GM12878 (cell line): Measurements from ENCODE around the gene MEGF11. TPM values are rescaled to one million over a fixed set of nuclear protein-coding genes. Genes with fewer than 3 reads are reported as not detected.

Experiments
- ATAC-seq: fragments of 200-7000 bp; cut with Tn5 transposase; 3 replicates; pipeline ENCODE4 v1.9.1; 2020; ENCODE audit warnings: mild to moderate bottlenecking, moderate library complexity
- BruUV-seq: library from RNA; stranded (reverse); fragments of 400-500 nt; replicated peaks from 2 replicates; lab custom pipeline; 2021; lab: Mats Ljungman, UMichigan
- CTCF ChIA-PET: fragments of 300-600 bp; sonication (Branson Sonifier 250); formaldehyde crosslinking; extraction: SDS; loops from one replicate; lab custom pipeline; 2021; ENCODE audit warnings: inconsistent platforms; lab: Yijun Ruan, JAX
- POLR2A ChIA-PET: fragments of 350-600 bp; formaldehyde crosslinking; extraction: SDS; loops from one replicate; lab custom pipeline; 2021; ENCODE audit warnings: inconsistent platforms; lab: Charles Lee
- RAD21 ChIA-PET: fragments of 300-600 bp; sonication (Branson Sonifier 250); formaldehyde crosslinking; loops from one replicate; lab custom pipeline; 2023; ENCODE audit warnings: antibody characterized with exemption; ENCODE audit not compliant: unreplicated experiment; lab: Charles Lee
- SMC1A ChIA-PET: fragments of 300-600 bp; sonication (Branson Sonifier 250); formaldehyde crosslinking; loops from one replicate; lab custom pipeline; 2023; ENCODE audit not compliant: unreplicated experiment, uncharacterized antibody; lab: Charles Lee
- DNase-seq: peaks from one replicate; pipeline ENCODE4 v3.0.0-alpha.2; 2011; ENCODE audit warnings: low read depth, low spot score
- FAIRE-seq: peaks from 3 replicates; lab custom pipeline; 2011; peaks lifted over from hg19 to GRCh38; lab: Jason Lieb, UNC
- H2AFZ ChIP-seq: 2 replicates; pipeline ENCODE4 v1.6.0; 2011; ENCODE audit warnings: low read depth, low read length, control low read depth; ENCODE audit not compliant: control insufficient read depth
- H3K27ac ChIP-seq: 2 replicates; pipeline ENCODE4 v1.5.1; 2011; ENCODE audit warnings: control low read depth; ENCODE audit not compliant: control insufficient read depth, insufficient read depth
- H3K27me3 ChIP-seq, 2 experiments: replicated peaks in 1 of 2; 2 replicates each; pipeline versions ENCODE4 v1.6.0 to v1.6.1; 2011; ENCODE audit warnings: low read length in 1 of 2; ENCODE audit not compliant: control insufficient read depth in 2 of 2, insufficient read depth in 2 of 2
- H3K36me3 ChIP-seq, 2 experiments: 2 replicates each; pipeline ENCODE4 v1.5.1; 2011; ENCODE audit warnings: low read length in 1 of 2; ENCODE audit not compliant: control insufficient read depth in 2 of 2, insufficient read depth in 2 of 2
- H3K4me1 ChIP-seq: 2 replicates; pipeline ENCODE4 v1.6.1; 2011; ENCODE audit warnings: mild to moderate bottlenecking, low read length, moderate library complexity, mixed read lengths; ENCODE audit not compliant: control insufficient read depth, insufficient read depth
- H3K4me2 ChIP-seq: 2 replicates; pipeline ENCODE4 v1.6.0; 2011; ENCODE audit warnings: control low read depth; ENCODE audit not compliant: control insufficient read depth, insufficient read depth
- H3K4me3 ChIP-seq: fragments of 200-600 bp; sonication (generic); 2 replicates; pipeline ENCODE4 v1.5.1; 2016
- H3K79me2 ChIP-seq: 2 replicates; pipeline ENCODE4 v1.6.0; 2011; ENCODE audit warnings: low read length; ENCODE audit not compliant: control insufficient read depth, insufficient read depth
- H3K9ac ChIP-seq: 2 replicates; pipeline ENCODE4 v1.8.0; 2011; ENCODE audit warnings: low read length, control low read depth, mixed read lengths; ENCODE audit not compliant: control insufficient read depth, insufficient read depth
- H3K9me3 ChIP-seq: replicated peaks from 3 replicates; pipeline ENCODE4 v1.5.1; 2011; ENCODE audit warnings: mild to moderate bottlenecking, low read length; ENCODE audit not compliant: control insufficient read depth, insufficient read depth
- H4K20me1 ChIP-seq: 2 replicates; pipeline ENCODE4 v1.6.0; 2011; ENCODE audit not compliant: control insufficient read depth, insufficient read depth
- BCL11A ChIP-seq: IDR thresholded peaks from 2 replicates; pipeline ENCODE4 v1.6.1; 2011; ENCODE audit warnings: low read depth, low read length
- CBFB ChIP-seq: IDR thresholded peaks from 2 replicates; pipeline ENCODE4 v1.6.1; 2016; ENCODE audit warnings: antibody characterized with exemption, low read depth
- EGR1 ChIP-seq, 2 experiments: IDR thresholded peaks; 1 replicate in 1 of 2; 2 replicates in 1 of 2; pipeline ENCODE4 v1.6.1; 2011 to 2012; ENCODE audit warnings: low read depth in 2 of 2, low read length in 2 of 2, borderline replicate concordance in 1 of 2, mild to moderate bottlenecking in 1 of 2, moderate library complexity in 1 of 2
- MLLT1 ChIP-seq: fragments of 450-650 bp; IDR thresholded peaks from 2 replicates; pipeline ENCODE4 v1.6.1; 2016; ENCODE audit warnings: mild to moderate bottlenecking
- MTA2 ChIP-seq: fragments of 450-650 bp; IDR thresholded peaks from 2 replicates; pipeline ENCODE4 v1.6.1; 2016; ENCODE audit warnings: low read depth, mild to moderate bottlenecking, moderate library complexity
- RAD21 ChIP-seq: IDR thresholded peaks from 2 replicates; pipeline ENCODE4 v1.6.1; 2011; ENCODE audit warnings: mild to moderate bottlenecking, low read depth, low read length, moderate library complexity; ENCODE audit not compliant: insufficient read depth
- RB1 ChIP-seq: fragments of 450-650 bp; formaldehyde crosslinking; IDR thresholded peaks from 2 replicates; pipeline ENCODE4 v1.6.1; 2017; ENCODE audit warnings: mild to moderate bottlenecking, borderline replicate concordance
- SMAD1 ChIP-seq: fragments of 450-650 bp; IDR thresholded peaks from 2 replicates; pipeline ENCODE4 v1.6.1; 2018; ENCODE audit warnings: mild to moderate bottlenecking, low read depth; ENCODE audit not compliant: partially characterized antibody
- SREBF1 ChIP-seq: IDR thresholded peaks from 2 replicates; pipeline ENCODE4 v1.6.1; 2012; ENCODE audit warnings: mild to moderate bottlenecking, low read length
- STAT1 ChIP-seq: fragments of 450-650 bp; conservative IDR thresholded peaks from 2 replicates; pipeline ENCODE4 v1.6.1; 2014; ENCODE audit warnings: antibody characterized with exemption, mild to moderate bottlenecking
- WRNIP1 ChIP-seq: IDR thresholded peaks from 2 replicates; pipeline ENCODE4 v1.6.1; 2011; ENCODE audit warnings: low read depth, low read length, improper control_type of control experiment, borderline replicate concordance
- ZNF207 ChIP-seq: fragments of 450-650 bp; IDR thresholded peaks from 2 replicates; pipeline ENCODE4 v1.6.1; 2014; ENCODE audit warnings: antibody characterized with exemption, mild to moderate bottlenecking, borderline replicate concordance
- ZNF274 ChIP-seq: IDR thresholded peaks from one replicate; pipeline ENCODE4 v1.8.0; 2011; ENCODE audit not compliant: insufficient read length, insufficient read depth
- WGBS: methylation state at CpG from one replicate; pipeline ENCODE4 v1.1.6; 2016; ENCODE audit warnings: low lambda C conversion rate; ENCODE audit not compliant: insufficient replicate concordance, insufficient coverage; ENCODE audit errors: missing lambda C conversion rate; 5-methylcytosine and 5-hydroxymethylcytosine counted together
- in situ Hi-C: fragments of 300-500 bp; cut with MboI; formaldehyde crosslinking; loops from 9 replicates; pipeline ENCODE4 v1.14.3; 2018; ENCODE audit warnings: mixed read lengths
- intact Hi-C: fragments of 100-400 bp; cut with micrococcal nuclease; formaldehyde crosslinking; loops from one replicate; pipeline ENCODE4 v1.14.2; 2022; ENCODE audit not compliant: unreplicated experiment
- polyA plus RNA-seq, 11 experiments: library from polyadenylated mRNA; depleted of rRNA in 4 of 11; unstranded in 6 of 11; stranded (reverse) in 5 of 11; fragments of >200 nt; fragmentation: Nextera tagmentation in 4 of 11; fragmentation: Illumina TruSeq in 1 of 11; extraction: Ambion mirVana in 4 of 11; extraction: Trizol in 1 of 11; gene quantifications; 1 replicate in 1 of 11; 2 replicates in 10 of 11; pipeline versions ENCODE4 v1.2.1 to v1.2.3, GENCODE V29; 2011 to 2016; ENCODE audit warnings: inconsistent platforms in 2 of 11, missing spikeins in 2 of 11, low read depth in 1 of 11
- total RNA-seq, 4 experiments: library from RNA; depleted of rRNA in 3 of 4; stranded (reverse); fragments of >200 nt in 3 of 4; fragmentation: Illumina TruSeq in 1 of 4; extraction: Trizol in 1 of 4; gene quantifications; 2 replicates each; pipeline versions ENCODE4 v1.2.1 to v1.2.3, GENCODE V29; 2013 to 2021

MEGF11 gene
- total and polyA plus RNA-seq, 10 of the 15 experiments (the other 5 are each of a cell fraction or from before 2014, with no cell fraction given), result 0.03 to 1.7 (median 0.49) TPM

- ChIA-PET RAD21 (no interaction called here), SMC1A (interaction anchor here (0.6 to 1.5 kb wide), 5 partner anchors 11 to 283 kb away, joined by 3 to 4 read pairs (median 3); no protein-coding TSS in a partner anchor), CTCF (interaction anchor here (1.0 to 2.0 kb wide), 2 partner anchors 30 to 271 kb away, joined by 3 to 7 read pairs; no protein-coding TSS in a partner anchor), POLR2A (no interaction called here)
- peaks cover 2% of the 10 kb centered on the region; the same call in 1 of the 2 replicates for H4K20me1 ChIP-seq
- no peak overlapping the region for H2AFZ ChIP-seq
- peaks cover 0 to 4% of the 10 kb centered on the region in 2 experiments; a peak in 2 of 4 replicates for H3K27me3 ChIP-seq
- BruUV-seq, result no TSS peak
- intact Hi-C loops, result no loop called here
- no peaks in the 10 kb centered on the region for H3K79me2 ChIP-seq
- ATAC-seq, result no peak
- FAIRE-seq, result no peak
- no peak for TF ChIP-seq EGR1 (IDR thresholded peaks at IDR 0.05; ENCODE audit: borderline replicate concordance in 1 of 2, low read depth in 2 of 2, low read length in 2 of 2)
- no peak for TF ChIP-seq SMAD1
- TF ChIP-seq RB1, result no peak
- TF ChIP-seq SREBF1, result no peak
- no peak for TF ChIP-seq CBFB
- no peak for TF ChIP-seq MTA2
- TF ChIP-seq ZNF274, result no peak
- TF ChIP-seq WRNIP1, result no peak
- TF ChIP-seq MLLT1, result no peak
- TF ChIP-seq ZNF207, result no peak
- no peak for TF ChIP-seq STAT1
- TF ChIP-seq BCL11A, result no peak
- no peak for TF ChIP-seq RAD21
- no peaks in the 10 kb centered on the region for H3K4me1 ChIP-seq
- H3K9ac ChIP-seq, result no peak overlapping the region
- no peaks in the 10 kb centered on the region for H3K36me3 ChIP-seq
- no peak overlapping the region for H3K4me2 ChIP-seq
- in situ Hi-C loops, result no loop called here
- 42% methylated on average over 6 of the region's 6 CpGs for WGBS
- no peak for DNase-seq
- H3K9me3 ChIP-seq, result no peaks in the 10 kb centered on the region
- no peak overlapping the region for H3K4me3 ChIP-seq
- H3K27ac ChIP-seq, result no peak overlapping the region
These were observed 66.3 kb downstream of the MEGF11 start for GRCh38 chr15:66187271-66187670.
